Activated CD8-positive, alpha-beta T cell treated with anti-CD3 and anti-CD28 coated beads for 36 hours (primary cell): ENCODE data around the gene NEAT1. TPM values are rescaled to one million over a fixed set of nuclear protein-coding genes. Genes with fewer than 3 reads are reported as not detected.

Experiments
- ATAC-seq: fragments of 200-7000 bp; cut with Tn5 transposase; one replicate; pipeline ENCODE4 v1.10.0; 2021; ENCODE audit warnings: mild to moderate bottlenecking, moderate library complexity
- CTCF ChIA-PET: fragments of 350-600 bp; sonication (Branson Sonifier 250); formaldehyde crosslinking; loops from one replicate; lab custom pipeline; 2021; ENCODE audit warnings: antibody characterized with exemption; lab: Charles Lee
- POLR2A ChIA-PET: fragments of 350-600 bp; sonication (Branson Sonifier 250); formaldehyde crosslinking; loops from one replicate; lab custom pipeline; 2021; ENCODE audit warnings: antibody characterized with exemption; lab: Charles Lee
- DNase-seq: peaks from one replicate; pipeline ENCODE4 v3.0.0-alpha.2; 2020
- H3K27ac Mint-ChIP-seq: one replicate; pipeline ENCODE4 v1.8.0; 2021; ENCODE audit warnings: mild to moderate bottlenecking, mixed read lengths
- H3K27me3 Mint-ChIP-seq: one replicate; pipeline ENCODE4 v1.8.0; 2021; ENCODE audit warnings: mixed read lengths
- H3K36me3 Mint-ChIP-seq: one replicate; pipeline ENCODE4 v1.8.0; 2021; ENCODE audit warnings: low read depth, mixed read lengths
- H3K4me1 Mint-ChIP-seq: one replicate; pipeline ENCODE4 v1.8.0; 2021; ENCODE audit warnings: low read depth, mixed read lengths
- H3K4me3 Mint-ChIP-seq: one replicate; pipeline ENCODE4 v1.8.0; 2021; ENCODE audit warnings: mild to moderate bottlenecking, moderate library complexity, mixed read lengths
- H3K9me3 Mint-ChIP-seq: one replicate; pipeline ENCODE4 v1.8.0; 2021; ENCODE audit warnings: mixed read lengths
- intact Hi-C: fragments of 100-400 bp; cut with micrococcal nuclease; formaldehyde crosslinking; loops from one replicate; pipeline ENCODE4 v1.10.0; 2022
- total RNA-seq, 2 experiments: library from RNA; stranded (reverse); gene quantifications; one replicate each; pipeline ENCODE4 v1.2.3, GENCODE V29; 2021
- TF ChIP-seq, protein P1 (sequence below): fragments of 200-600 bp; IDR thresholded peaks from one replicate; pipeline ENCODE4 v1.8.0; 2022; ENCODE audit warnings: antibody characterized with exemption, mild to moderate bottlenecking

The NEAT1 gene
- total RNA-seq, 2 experiments from 2014 or later = 313 to 358 TPM

GRCh38 chr11:65382804-65383368 lies 39.7 kb upstream of the NEAT1 start:
- Mint-ChIP-seq H3K27ac (peak overlapping the region; percentile 97), H3K27me3 (no peaks in the 10 kb centered on the region), H3K9me3 (no peaks in the 10 kb centered on the region), H3K4me1 (peaks cover 49% of the 10 kb centered on the region), H3K36me3 (no peaks in the 10 kb centered on the region), H3K4me3 (peak overlapping the region; percentile 78)
- TF ChIP-seq, protein P1, sequence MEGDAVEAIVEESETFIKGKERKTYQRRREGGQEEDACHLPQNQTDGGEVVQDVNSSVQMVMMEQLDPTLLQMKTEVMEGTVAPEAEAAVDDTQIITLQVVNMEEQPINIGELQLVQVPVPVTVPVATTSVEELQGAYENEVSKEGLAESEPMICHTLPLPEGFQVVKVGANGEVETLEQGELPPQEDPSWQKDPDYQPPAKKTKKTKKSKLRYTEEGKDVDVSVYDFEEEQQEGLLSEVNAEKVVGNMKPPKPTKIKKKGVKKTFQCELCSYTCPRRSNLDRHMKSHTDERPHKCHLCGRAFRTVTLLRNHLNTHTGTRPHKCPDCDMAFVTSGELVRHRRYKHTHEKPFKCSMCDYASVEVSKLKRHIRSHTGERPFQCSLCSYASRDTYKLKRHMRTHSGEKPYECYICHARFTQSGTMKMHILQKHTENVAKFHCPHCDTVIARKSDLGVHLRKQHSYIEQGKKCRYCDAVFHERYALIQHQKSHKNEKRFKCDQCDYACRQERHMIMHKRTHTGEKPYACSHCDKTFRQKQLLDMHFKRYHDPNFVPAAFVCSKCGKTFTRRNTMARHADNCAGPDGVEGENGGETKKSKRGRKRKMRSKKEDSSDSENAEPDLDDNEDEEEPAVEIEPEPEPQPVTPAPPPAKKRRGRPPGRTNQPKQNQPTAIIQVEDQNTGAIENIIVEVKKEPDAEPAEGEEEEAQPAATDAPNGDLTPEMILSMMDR = no peak
- ChIA-PET POLR2A (interaction anchor here (0.9 to 18.5 kb wide), 11 partner anchors 12 to 261 kb away, joined by 3 to 339 read pairs (median 3); partner anchors contain the start of genes MALAT1, NEAT1 and SYVN1), CTCF (interaction anchor here (1.5 to 6.1 kb wide), 5 partner anchors 27 to 128 kb away, joined by 3 to 37 read pairs (median 6); no protein-coding TSS in a partner anchor)
- ATAC-seq (no peak), DNase-seq (no peak)
- intact Hi-C loops = loop anchor here (2.0 to 5.0 kb wide), 2 partner anchors 44 to 120 kb away; no protein-coding TSS in a partner anchor

- Mint-ChIP-seq H3K27me3 (no peaks in the 10 kb centered on the region), H3K4me3 (peak overlapping the region; percentile 78), H3K9me3 (no peaks in the 10 kb centered on the region), H3K4me1 (peaks cover 58% of the 10 kb centered on the region), H3K27ac (peak overlapping the region; percentile 97), H3K36me3 (peaks cover 6% of the 10 kb centered on the region)
- ChIA-PET CTCF (interaction anchor here (1.5 to 6.1 kb wide), 3 partner anchors 28 to 126 kb away, joined by 3 to 37 read pairs (median 5); no protein-coding TSS in a partner anchor), POLR2A (interaction anchor here (0.9 to 18.5 kb wide), 6 partner anchors 15 to 249 kb away, joined by 3 to 339 read pairs (median 3); partner anchors contain the start of genes MALAT1, NEAT1 and SYVN1)
- TF ChIP-seq, protein P1 = no peak
- ATAC-seq = no peak
- no peak for DNase-seq
- intact Hi-C loops = loop anchor here (2.0 to 5.0 kb wide), 2 partner anchors 44 to 119 kb away; no protein-coding TSS in a partner anchor
Observed at GRCh38 chr11:65383778-65384177, 38.8 kb upstream of the NEAT1 start.

DNA sequence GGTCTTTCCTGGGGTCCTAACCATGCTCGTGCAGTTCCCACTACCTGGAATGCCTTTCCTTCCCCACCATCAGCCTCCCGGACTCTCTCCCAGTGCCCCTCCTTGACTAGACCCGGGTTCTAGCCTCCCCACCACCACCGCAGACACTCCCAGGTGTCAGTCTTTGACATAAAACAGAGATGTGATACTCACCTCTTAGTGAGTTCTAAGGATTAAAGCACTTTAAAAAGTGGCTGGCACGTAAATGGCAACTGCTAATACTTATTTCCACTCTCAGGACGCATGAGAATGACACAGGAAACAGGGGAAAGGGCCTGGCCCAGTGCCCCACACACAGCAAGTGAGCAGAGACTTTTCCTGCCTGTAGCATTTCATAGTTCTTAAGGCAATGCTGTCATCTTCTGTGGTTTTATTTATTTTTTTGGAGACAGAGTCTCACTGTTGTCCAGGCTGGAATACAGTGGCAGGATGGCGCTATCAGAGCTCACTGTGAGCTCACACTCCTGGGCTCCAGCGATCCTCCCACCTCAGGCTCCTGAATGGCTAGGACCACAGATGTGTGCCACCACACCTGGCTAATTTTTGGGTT lies 38.2 kb upstream of the NEAT1 start:
- TF ChIP-seq, protein P1 = no peak
- Mint-ChIP-seq H3K27ac (peak overlapping the region; percentile 97), H3K36me3 (peaks cover 10% of the 10 kb centered on the region), H3K27me3 (no peaks in the 10 kb centered on the region), H3K4me3 (peak overlapping the region; percentile 78), H3K4me1 (peaks cover 64% of the 10 kb centered on the region), H3K9me3 (no peaks in the 10 kb centered on the region)
- ChIA-PET POLR2A (interaction anchor here (0.8 to 18.5 kb wide), 6 partner anchors 37 to 250 kb away, joined by 3 to 339 read pairs (median 3); partner anchors contain the start of genes MALAT1, NEAT1 and SYVN1), CTCF (interaction anchor here (1.8 to 6.1 kb wide), 2 partner anchors 32 to 126 kb away, joined by 5 to 37 read pairs; no protein-coding TSS in a partner anchor)
- DNase-seq (peak; percentile 62), ATAC-seq (no peak)
- intact Hi-C loops = loop anchor here (5.0 kb wide), 1 partner anchor 43 kb away; no protein-coding TSS in a partner anchor

DNA sequence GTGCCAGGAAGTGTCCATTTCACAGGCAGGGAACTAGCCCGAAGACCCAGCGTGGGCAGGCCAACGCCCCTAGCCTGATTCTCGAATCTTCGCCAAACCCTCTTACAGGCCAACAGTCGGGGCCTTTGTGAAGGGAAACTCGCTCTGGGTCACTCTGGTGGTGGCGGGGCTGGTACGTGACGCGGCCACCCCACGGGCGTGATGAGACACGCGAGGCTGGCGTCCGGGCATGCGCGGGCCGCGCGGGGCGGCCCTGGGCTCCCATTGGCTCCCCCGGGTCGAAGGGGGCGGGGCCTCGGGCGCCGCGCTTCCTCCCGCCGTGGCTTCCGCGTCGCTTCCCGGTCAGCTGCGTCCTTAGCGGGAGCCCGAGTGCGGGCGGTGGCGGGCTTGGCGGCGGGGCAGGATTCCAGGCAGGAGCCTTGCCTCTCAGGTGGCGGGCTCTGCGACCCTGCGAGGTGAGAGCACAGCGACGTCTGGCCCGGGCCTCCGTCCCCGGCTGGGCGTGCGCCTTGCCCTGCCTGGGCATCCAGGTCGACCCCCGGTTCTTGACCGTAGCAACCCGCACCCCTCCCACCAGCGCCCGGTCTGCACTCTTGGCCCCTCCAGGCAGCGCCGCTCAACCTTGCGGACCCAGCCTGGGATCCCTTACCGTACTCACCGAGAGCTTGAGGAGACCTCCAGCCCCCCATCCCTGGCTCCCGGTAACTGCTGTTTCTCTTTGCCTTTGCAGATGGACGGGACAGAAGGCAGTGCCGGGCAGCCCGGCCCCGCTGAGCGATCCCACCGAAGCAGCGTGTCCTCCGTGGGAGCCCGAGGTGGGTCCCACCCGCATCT lies 36.1 kb upstream of the NEAT1 start, which contains the start of gene FRMD8:
Gene FRMD8 (plus strand): TSS at position 331 of the 834 bp plus-strand sequence. CDS start 400 bp downstream, at position 731.
- Mint-ChIP-seq H3K4me3 (peak within 1 kb of the TSS; percentile 85), H3K27ac (peak within 1 kb of the TSS; percentile 97), H3K36me3 (peaks cover 16% of the 10 kb centered on the region), H3K9me3 (no peaks in the 10 kb centered on the region), H3K4me1 (peaks cover 75% of the 10 kb centered on the region), H3K27me3 (no peaks in the 10 kb centered on the region)
- ChIA-PET POLR2A (interaction anchor here (1.1 to 18.5 kb wide), 5 partner anchors 10 to 189 kb away, joined by 3 to 339 read pairs (median 5); partner anchors contain the start of genes DPF2, EHBP1L1, MALAT1 and NEAT1), CTCF (interaction anchor here (0.8 to 2.8 kb wide), 8 partner anchors 8 to 155 kb away, joined by 3 to 20 read pairs (median 4); no protein-coding TSS in a partner anchor)
- intact Hi-C loops = no loop called here
- ATAC-seq = peak; percentile 28
- DNase-seq = peak; percentile 84
- TF ChIP-seq, protein P1 = no peak
